ENCODE results near the gene GJD3. TPM values are rescaled to one million over a fixed set of nuclear protein-coding genes. Genes with fewer than 3 reads are reported as not detected.
A peak's percentile ranks its signal among the peaks of the same experiment; 100 is the strongest.

Gene GJD3
- total RNA-seq, 1 donor from 2014 or later = not detected

DNA sequence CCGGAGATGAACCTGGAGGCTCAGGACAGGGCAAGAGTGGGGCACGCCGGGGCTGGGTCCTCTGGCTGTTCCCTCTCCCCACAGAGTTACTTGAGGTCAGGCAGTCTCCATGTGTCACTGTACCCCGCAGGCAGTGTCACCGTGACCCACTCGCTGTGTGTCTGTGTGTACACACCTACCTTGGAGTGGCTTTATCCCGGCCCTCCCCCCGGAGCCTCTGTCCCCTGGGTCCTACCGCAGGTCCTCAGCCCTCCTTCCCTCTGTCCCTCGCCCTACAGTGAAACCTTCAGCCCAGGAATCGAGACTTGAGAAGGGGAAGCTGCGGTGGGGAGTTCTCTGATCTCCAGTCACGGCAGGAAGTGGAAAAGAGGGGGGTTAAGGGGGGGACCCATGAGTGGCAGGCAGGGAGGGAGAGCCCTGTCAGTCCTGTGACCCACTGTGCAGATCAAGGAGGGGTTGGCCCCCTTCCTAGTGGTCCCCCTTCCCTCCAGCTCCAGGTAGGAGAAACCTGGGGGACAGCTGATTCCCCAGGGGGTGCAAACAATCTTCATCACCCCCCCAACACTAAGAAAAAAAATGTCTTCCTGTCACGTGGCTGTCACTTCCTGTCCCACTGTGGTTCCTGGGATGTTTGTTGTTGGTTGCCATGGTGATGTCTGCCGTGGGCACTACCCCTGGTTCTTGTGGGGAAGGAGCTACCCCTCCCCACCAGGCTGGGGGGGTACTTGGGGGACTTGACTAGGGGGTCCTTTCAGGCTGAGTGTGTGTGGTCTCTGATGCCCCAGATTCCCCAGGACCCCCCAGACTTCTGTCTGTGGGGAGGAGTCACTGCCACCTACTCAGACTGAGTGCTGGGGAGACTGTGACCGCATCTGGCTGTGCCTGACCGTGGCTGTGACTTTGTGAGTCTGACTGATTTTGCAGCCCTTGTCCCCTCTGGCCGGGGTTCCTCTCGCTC is 41.9 kb downstream of the GJD3 start:
- peaks cover 61% of the 10 kb centered on the region for H3K4me1 Mint-ChIP-seq
- H3K27me3 Mint-ChIP-seq (ENCODE audit: low read depth) = no peaks in the 10 kb centered on the region
- peak overlapping the region; percentile 33 for H3K4me3 Mint-ChIP-seq
- no peaks in the 10 kb centered on the region for H3K36me3 Mint-ChIP-seq
- no peak for TF ChIP-seq CTCF (IDR thresholded peaks at IDR 0.05; ENCODE audit: unreplicated experiment)
- H3K9me3 Mint-ChIP-seq = no peaks in the 10 kb centered on the region
- no peak for DNase-seq (ENCODE audit: low spot score in 2 of 2, unreplicated experiment in 2 of 2)
- peak overlapping the region; percentile 94 for H3K27ac Mint-ChIP-seq

GRCh38 chr17:40321961-40322357 is 42.6 kb downstream of the GJD3 start:
- no peaks in the 10 kb centered on the region for H3K36me3 Mint-ChIP-seq
- DNase-seq (ENCODE audit: low spot score in 2 of 2, unreplicated experiment in 2 of 2) = no peak
- H3K27me3 Mint-ChIP-seq (ENCODE audit: low read depth) = no peaks in the 10 kb centered on the region
- TF ChIP-seq CTCF (IDR thresholded peaks at IDR 0.05; ENCODE audit: unreplicated experiment) = no peak
- peak overlapping the region; percentile 94 for H3K27ac Mint-ChIP-seq
- peak overlapping the region; percentile 15 for H3K4me3 Mint-ChIP-seq
- no peaks in the 10 kb centered on the region for H3K9me3 Mint-ChIP-seq
- H3K4me1 Mint-ChIP-seq = peaks cover 63% of the 10 kb centered on the region

DNA sequence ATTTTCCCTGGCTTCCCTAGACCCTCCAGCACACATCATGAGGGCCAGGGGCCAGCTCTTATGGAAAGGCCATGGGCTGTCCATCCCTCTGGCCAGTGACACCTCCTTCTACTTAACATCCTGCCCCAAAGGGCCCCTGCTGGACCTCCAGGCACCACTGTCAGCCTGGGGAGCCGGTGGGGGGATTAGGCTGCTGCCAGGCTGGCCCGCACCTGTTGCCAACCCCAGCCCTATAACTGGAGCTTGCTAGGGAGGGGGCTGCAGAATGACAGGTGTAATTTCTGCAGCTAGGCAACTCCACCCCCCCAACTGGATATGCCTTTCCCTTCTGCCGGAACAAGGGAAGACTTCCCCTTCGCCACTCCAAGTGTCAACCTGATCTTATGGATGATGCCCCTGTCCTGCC is 43.0 kb downstream of the GJD3 start:
- H3K4me3 Mint-ChIP-seq = peak overlapping the region; percentile 15
- no peaks in the 10 kb centered on the region for H3K27me3 Mint-ChIP-seq (ENCODE audit: low read depth)
- no peaks in the 10 kb centered on the region for H3K9me3 Mint-ChIP-seq
- peak overlapping the region; percentile 94 for H3K27ac Mint-ChIP-seq
- DNase-seq (ENCODE audit: low spot score in 2 of 2, unreplicated experiment in 2 of 2) = no peak
- no peak for TF ChIP-seq CTCF (IDR thresholded peaks at IDR 0.05; ENCODE audit: unreplicated experiment)
- peaks cover 65% of the 10 kb centered on the region for H3K4me1 Mint-ChIP-seq
- no peaks in the 10 kb centered on the region for H3K36me3 Mint-ChIP-seq

GRCh38 chr17:40320756-40321523 is 43.6 kb downstream of the GJD3 start:
- TF ChIP-seq CTCF (IDR thresholded peaks at IDR 0.05; ENCODE audit: unreplicated experiment) = no peak
- no peaks in the 10 kb centered on the region for H3K9me3 Mint-ChIP-seq
- H3K27ac Mint-ChIP-seq = peak overlapping the region; percentile 61

DNA sequence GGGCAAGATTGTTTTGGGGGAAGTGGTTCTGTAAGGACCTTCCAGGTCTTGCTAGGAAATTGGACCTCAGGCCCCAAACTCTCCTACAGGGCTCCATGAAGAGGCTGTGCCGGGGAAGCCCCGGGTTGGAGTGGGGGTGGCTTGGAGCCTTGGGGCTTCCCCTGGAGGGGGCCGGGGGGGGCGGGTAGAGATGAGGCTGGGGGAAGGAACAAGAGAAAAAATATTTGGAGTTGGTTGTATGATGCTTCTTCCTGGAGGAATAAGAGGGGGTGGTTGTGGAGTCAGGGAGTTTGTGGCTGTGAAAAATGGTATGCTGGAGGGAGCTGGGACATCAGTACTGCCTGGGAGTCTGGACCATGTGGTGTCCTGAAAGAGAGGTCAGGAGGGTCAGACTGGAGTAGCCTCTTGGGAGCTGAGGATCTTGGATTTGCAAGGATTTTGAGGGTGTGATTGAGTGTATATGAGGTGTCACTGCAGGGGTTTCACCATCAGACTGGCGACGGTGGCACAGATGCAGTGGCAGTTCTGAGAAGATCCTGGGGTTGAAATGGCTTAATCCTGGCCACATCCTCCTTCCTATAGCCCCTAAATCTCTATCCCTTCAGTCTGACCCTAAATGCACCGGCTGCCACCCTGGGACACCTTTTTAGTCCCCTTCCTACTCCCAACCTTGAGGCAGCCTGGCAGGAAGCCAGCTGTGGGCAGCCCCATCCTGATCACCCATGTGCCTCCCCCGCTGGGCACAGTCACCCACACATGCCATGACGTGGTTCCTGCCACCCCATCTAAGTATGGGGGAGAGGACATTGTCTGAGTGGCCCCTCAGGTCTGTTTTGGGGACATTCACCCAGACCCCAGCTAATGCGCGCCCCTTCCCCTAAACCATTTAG is 44.6 kb downstream of the GJD3 start:
- DNase-seq (ENCODE audit: low spot score in 2 of 2, unreplicated experiment in 2 of 2) = no peak
- H3K36me3 Mint-ChIP-seq = no peaks in the 10 kb centered on the region
- peak overlapping the region; percentile 92 for H3K4me3 Mint-ChIP-seq
- TF ChIP-seq CTCF (IDR thresholded peaks at IDR 0.05; ENCODE audit: unreplicated experiment) = no peak
- H3K4me1 Mint-ChIP-seq = peaks cover 76% of the 10 kb centered on the region
- H3K9me3 Mint-ChIP-seq = no peaks in the 10 kb centered on the region
- peak overlapping the region; percentile 67 for H3K27ac Mint-ChIP-seq
- H3K27me3 Mint-ChIP-seq (ENCODE audit: low read depth) = no peaks in the 10 kb centered on the region

More at GRCh38 chr17:40320756-40321523, 43.6 kb downstream of the GJD3 start:
- Mint-ChIP-seq H3K4me1 (peaks cover 70% of the 10 kb centered on the region), H3K4me3 (peak overlapping the region; percentile 92), H3K27me3 (ENCODE audit: low read depth) (no peaks in the 10 kb centered on the region), H3K36me3 (no peaks in the 10 kb centered on the region)
- no peak for DNase-seq (ENCODE audit: low spot score in 2 of 2, unreplicated experiment in 2 of 2)

All from mesothelial cell of epicardium (in vitro differentiated cells).